A549 (cell line): ENCODE data around the gene ATL2. TPM values are rescaled to one million over a fixed set of nuclear protein-coding genes. Genes with fewer than 3 reads are reported as not detected.

ENCODE experiments used
- ATAC-seq, 2 experiments: fragments of 200-7000 bp in 1 of 2; fragments of >200 bp in 1 of 2; cut with Nextera tagmentation in 1 of 2; cut with Tn5 transposase in 1 of 2; 3 replicates each; pipeline versions ENCODE4 v1.8.0 to v1.9.1; 2018 to 2020; ENCODE audit warnings: mild to moderate bottlenecking in 1 of 2, moderate library complexity in 1 of 2
- CTCF ChIA-PET: fragments of 300-600 bp; sonication (Branson Sonifier 250); formaldehyde crosslinking; extraction: SDS; loops from one replicate; lab custom pipeline; 2021; ENCODE audit warnings: antibody characterized with exemption, inconsistent platforms; lab: Yijun Ruan, JAX
- POLR2A ChIA-PET: fragments of 350-600 bp; formaldehyde crosslinking; extraction: SDS; loops from one replicate; lab custom pipeline; 2021; ENCODE audit warnings: antibody characterized with exemption, inconsistent platforms; lab: Yijun Ruan, JAX
- DNase-seq, 2 experiments: peaks; one replicate each; pipeline versions ENCODE4 v3.0.0 to v3.0.0-alpha.2; 2011 to 2016; ENCODE audit warnings: low read depth in 1 of 2, low spot score in 1 of 2
- FAIRE-seq: peaks from 2 replicates; lab custom pipeline; 2011; peaks lifted over from hg19 to GRCh38; lab: Jason Lieb, UNC
- H3K27ac ChIP-seq, 2 experiments: fragments of >200 bp; sonication (Bioruptor Twin); formaldehyde crosslinking; 3 replicates each; pipeline ENCODE4 v1.5.1; 2016 to 2017
- H3K4me1 ChIP-seq: fragments of >200 bp; sonication (Bioruptor Twin); formaldehyde crosslinking; 3 replicates; pipeline ENCODE4 v1.6.1; 2016
- H3K4me2 ChIP-seq: fragments of >200 bp; sonication (Bioruptor Twin); formaldehyde crosslinking; 3 replicates; pipeline ENCODE4 v1.6.1; 2016
- H3K4me3 ChIP-seq: fragments of >200 bp; sonication (Bioruptor Twin); formaldehyde crosslinking; 3 replicates; pipeline ENCODE4 v1.5.1; 2016
- H3K9me3 ChIP-seq: fragments of >200 bp; sonication (Bioruptor Twin); formaldehyde crosslinking; 3 replicates; pipeline ENCODE4 v1.6.1; 2016
- CBX2 ChIP-seq: fragments of 200-600 bp; sonication (generic); IDR thresholded peaks from 2 replicates; pipeline ENCODE4 v1.6.1; 2016; ENCODE audit warnings: low read depth, mild to moderate bottlenecking, borderline replicate concordance
- CBX8 ChIP-seq: fragments of 200-600 bp; sonication (generic); IDR thresholded peaks from 2 replicates; pipeline ENCODE4 v1.6.1; 2016
- CHD2 ChIP-seq: fragments of 150-350 bp; IDR thresholded peaks from 2 replicates; pipeline ENCODE4 v1.6.1; 2014; ENCODE audit warnings: low read length; ENCODE audit not compliant: partially characterized antibody
- ESRRA ChIP-seq: fragments of 150-350 bp; IDR thresholded peaks from 2 replicates; pipeline ENCODE4 v1.6.1; 2014; ENCODE audit warnings: mild to moderate bottlenecking, low read length, borderline replicate concordance
- FOSL2 ChIP-seq, 2 experiments: fragments of 450-650 bp in 1 of 2; fragments of >200 bp in 1 of 2; sonication (Bioruptor Twin) in 1 of 2; formaldehyde crosslinking; IDR thresholded peaks; 2 replicates each; pipeline versions ENCODE4 v1.5.0 to v1.6.1; 2016 to 2020; ENCODE audit warnings: mild to moderate bottlenecking in 1 of 2, moderate library complexity in 1 of 2
- FOXS1 ChIP-seq: fragments of 250-450 bp; sonication (Bioruptor Pico); IDR thresholded peaks from 2 replicates; pipeline ENCODE4 v1.5.0; 2020; ENCODE audit warnings: mild to moderate bottlenecking, moderate library complexity
- HDAC2 ChIP-seq: fragments of 200-600 bp; sonication (generic); IDR thresholded peaks from 2 replicates; pipeline ENCODE4 v1.6.1; 2016
- HEYL ChIP-seq: fragments of 250-450 bp; sonication (Bioruptor Pico); IDR thresholded peaks from 2 replicates; pipeline ENCODE4 v1.8.0; 2021; ENCODE audit warnings: mild to moderate bottlenecking, moderate library complexity
- HOXA7 ChIP-seq: fragments of 250-450 bp; sonication (Bioruptor Pico); IDR thresholded peaks from 2 replicates; pipeline ENCODE4 v1.5.0; 2020; ENCODE audit warnings: mild to moderate bottlenecking, moderate library complexity
- JUN ChIP-seq, 2 experiments: fragments of >200 bp; sonication (Bioruptor Twin); formaldehyde crosslinking; IDR thresholded peaks; 2 replicates in 1 of 2; 3 replicates in 1 of 2; pipeline ENCODE4 v1.6.1; 2016 to 2017
- JUNB ChIP-seq: fragments of >200 bp; sonication (Bioruptor Twin); formaldehyde crosslinking; IDR thresholded peaks from 2 replicates; pipeline ENCODE4 v1.6.1; 2016
- NR3C1 ChIP-seq: fragments of >200 bp; sonication (Bioruptor Twin); formaldehyde crosslinking; IDR thresholded peaks from 3 replicates; pipeline ENCODE4 v1.6.1; 2017
- RAD21 ChIP-seq, 2 experiments: fragments of >200 bp in 1 of 2; sonication (Bioruptor Twin) in 1 of 2; formaldehyde crosslinking in 1 of 2; IDR thresholded peaks in 1 of 2; conservative IDR thresholded peaks in 1 of 2; 2 replicates in 1 of 2; 3 replicates in 1 of 2; pipeline ENCODE4 v1.6.1; 2012 to 2018; ENCODE audit warnings: inconsistent platforms in 1 of 2
- WGBS: methylation state at CpG from one replicate; pipeline ENCODE4 v1.1.6; 2017; ENCODE audit errors: missing lambda C conversion rate; 5-methylcytosine and 5-hydroxymethylcytosine counted together
- polyA plus RNA-seq, 4 experiments: library from polyadenylated mRNA; depleted of rRNA in 3 of 4; stranded (reverse); fragments of >200 nt; fragmentation: RNase III in 1 of 4; extraction: RNeasy Plus Mini Kit Qiagen cat#74134 plus additional on column Dnase treatment in 1 of 4; gene quantifications; 2 replicates in 3 of 4; 3 replicates in 1 of 4; pipeline ENCODE4 v1.2.3, GENCODE V29; 2011 to 2017
- TF ChIP-seq, protein P1 (sequence below): fragments of 450-650 bp; IDR thresholded peaks from 2 replicates; pipeline ENCODE4 v1.6.1; 2014; ENCODE audit warnings: antibody characterized with exemption
- TF ChIP-seq, protein P2 (sequence below): fragments of 250-450 bp; sonication (Bioruptor Pico); IDR thresholded peaks from 2 replicates; pipeline ENCODE4 v1.5.0; 2020; ENCODE audit warnings: low read depth, mild to moderate bottlenecking, moderate library complexity
- TF ChIP-seq, protein P3 (sequence below): fragments of >200 bp; sonication (Bioruptor Twin); formaldehyde crosslinking; IDR thresholded peaks from 2 replicates; pipeline ENCODE4 v1.6.1; 2016
- TF ChIP-seq, protein P4 (sequence below): IDR thresholded peaks from 2 replicates; pipeline ENCODE4 v1.6.1; 2012

ATL2 gene
- polyA plus RNA-seq, 2 of the 4 experiments (the other 2 are of a cell fraction): 77.6 to 85.3 TPM

DNA sequence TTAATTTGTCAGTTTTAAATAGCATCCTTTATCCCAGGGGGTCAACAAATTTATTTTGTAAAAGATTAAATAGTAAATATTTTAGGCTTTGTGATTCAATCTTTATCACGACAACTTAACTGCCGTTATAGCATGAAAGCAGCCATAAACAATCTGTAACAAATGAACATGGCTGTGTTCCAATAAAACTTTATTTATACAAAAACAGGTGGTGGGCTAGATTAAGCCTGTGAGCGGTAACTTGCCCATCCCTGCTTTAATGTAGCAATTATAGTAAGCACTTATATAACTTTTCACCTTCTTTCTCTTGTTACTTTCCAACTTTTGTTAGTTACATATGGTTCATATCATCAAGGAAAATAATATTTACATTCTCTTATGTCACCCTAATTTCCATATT lies 121.9 kb downstream of the ATL2 start:
- no peak for DNase-seq
- 87% methylated on average over 3 of the region's 3 CpGs for WGBS
- FAIRE-seq: no peak
- Histone ChIP-seq H3K27ac (no peak overlapping the region), H3K9me3 (no peaks in the 10 kb centered on the region), H3K4me3 (no peak overlapping the region), H3K4me1 (no peaks in the 10 kb centered on the region), H3K4me2 (no peak overlapping the region)
- CTCF ChIA-PET: no interaction called here
- TF ChIP-seq, protein P1, sequence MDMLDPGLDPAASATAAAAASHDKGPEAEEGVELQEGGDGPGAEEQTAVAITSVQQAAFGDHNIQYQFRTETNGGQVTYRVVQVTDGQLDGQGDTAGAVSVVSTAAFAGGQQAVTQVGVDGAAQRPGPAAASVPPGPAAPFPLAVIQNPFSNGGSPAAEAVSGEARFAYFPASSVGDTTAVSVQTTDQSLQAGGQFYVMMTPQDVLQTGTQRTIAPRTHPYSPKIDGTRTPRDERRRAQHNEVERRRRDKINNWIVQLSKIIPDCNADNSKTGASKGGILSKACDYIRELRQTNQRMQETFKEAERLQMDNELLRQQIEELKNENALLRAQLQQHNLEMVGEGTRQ: no peak
- TF ChIP-seq ESRRA (no peak), CHD2 (no peak), JUN (IDR thresholded peaks at IDR 0.05) (no peak), RAD21 (conservative IDR thresholded peaks at IDR 0.05 in 1 of 2, IDR thresholded peaks at IDR 0.05 in 1 of 2) (no peak), CBX8 (no peak), CBX2 (no peak), FOXS1 (CRISPR knock-in tag) (no peak), HDAC2 (no peak)
- TF ChIP-seq, protein P2, sequence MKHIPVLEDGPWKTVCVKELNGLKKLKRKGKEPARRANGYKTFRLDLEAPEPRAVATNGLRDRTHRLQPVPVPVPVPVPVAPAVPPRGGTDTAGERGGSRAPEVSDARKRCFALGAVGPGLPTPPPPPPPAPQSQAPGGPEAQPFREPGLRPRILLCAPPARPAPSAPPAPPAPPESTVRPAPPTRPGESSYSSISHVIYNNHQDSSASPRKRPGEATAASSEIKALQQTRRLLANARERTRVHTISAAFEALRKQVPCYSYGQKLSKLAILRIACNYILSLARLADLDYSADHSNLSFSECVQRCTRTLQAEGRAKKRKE: no peak
- POLR2A ChIA-PET: no interaction called here
- ATAC-seq: no peak

DNA sequence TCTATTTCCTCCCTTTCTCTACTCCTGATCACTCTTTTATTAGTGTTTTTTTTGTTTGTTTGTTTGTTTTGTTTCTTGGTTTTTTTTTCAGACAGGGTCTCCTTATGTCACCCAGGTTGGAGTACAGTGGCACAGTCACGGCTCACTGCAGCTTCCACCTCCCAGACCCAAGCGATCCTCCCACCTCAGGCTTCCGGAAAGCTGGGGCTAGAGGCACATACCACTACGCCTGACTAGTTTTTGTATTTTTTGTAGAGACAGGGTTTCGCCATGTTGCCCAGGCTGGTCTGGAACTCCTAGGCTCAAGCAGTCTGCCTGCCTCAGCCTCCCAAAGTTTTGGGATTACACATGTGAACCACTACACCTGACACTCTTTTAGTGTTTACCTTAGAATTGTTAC lies 122.3 kb downstream of the ATL2 start:
- ChIA-PET CTCF (no interaction called here), POLR2A (no interaction called here)
- TF ChIP-seq, protein P3, sequence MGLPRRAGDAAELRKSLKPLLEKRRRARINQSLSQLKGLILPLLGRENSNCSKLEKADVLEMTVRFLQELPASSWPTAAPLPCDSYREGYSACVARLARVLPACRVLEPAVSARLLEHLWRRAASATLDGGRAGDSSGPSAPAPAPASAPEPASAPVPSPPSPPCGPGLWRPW: no peak
- WGBS: 77% methylated on average over 5 of the region's 5 CpGs
- H3K4me1 ChIP-seq: no peaks in the 10 kb centered on the region
- H3K27ac ChIP-seq: no peak overlapping the region
- H3K4me3 ChIP-seq: no peak overlapping the region
- H3K4me2 ChIP-seq: no peak overlapping the region
- ATAC-seq: no peak
- FAIRE-seq: no peak
- no peak for DNase-seq
- no peaks in the 10 kb centered on the region for H3K9me3 ChIP-seq

DNA sequence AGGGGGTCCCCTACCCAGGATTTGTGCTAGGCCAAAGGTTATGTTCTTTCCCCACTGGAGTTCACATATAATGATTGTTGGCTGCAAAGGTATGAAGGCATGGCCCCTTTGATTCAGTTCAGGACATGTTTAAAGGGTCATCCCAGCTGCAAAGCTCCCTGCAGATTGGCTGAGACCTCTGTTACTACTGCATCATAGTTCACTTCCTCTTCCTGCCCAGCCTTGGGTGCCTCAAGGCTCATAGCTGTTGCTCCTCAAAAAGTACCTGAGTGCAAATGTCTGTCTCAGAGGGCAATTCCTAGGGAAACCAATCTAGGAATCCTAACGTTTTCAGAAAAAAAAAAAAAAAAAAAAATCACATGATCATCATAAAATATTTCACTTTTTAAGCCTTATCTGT lies 125.1 kb downstream of the ATL2 start:
- ChIA-PET CTCF (interaction anchor here (0.7 to 1.1 kb wide), 3 partner anchors 27 to 270 kb away, joined by 3 to 4 read pairs (median 3); no protein-coding TSS in a partner anchor), POLR2A (no interaction called here)
- Histone ChIP-seq H3K9me3 (no peaks in the 10 kb centered on the region), H3K4me3 (no peak overlapping the region), H3K4me1 (no peaks in the 10 kb centered on the region), H3K4me2 (no peak overlapping the region), H3K27ac (no peak overlapping the region)
- no peak for ATAC-seq
- DNase-seq: no peak
- WGBS: 6% methylated on average over 1 of the region's 1 CpG
- no peak for TF ChIP-seq ESRRA
- TF ChIP-seq, protein P2: no peak
- no peak for TF ChIP-seq JUNB
- TF ChIP-seq, protein P3: no peak
- no peak for TF ChIP-seq HOXA7
- TF ChIP-seq, protein P4, sequence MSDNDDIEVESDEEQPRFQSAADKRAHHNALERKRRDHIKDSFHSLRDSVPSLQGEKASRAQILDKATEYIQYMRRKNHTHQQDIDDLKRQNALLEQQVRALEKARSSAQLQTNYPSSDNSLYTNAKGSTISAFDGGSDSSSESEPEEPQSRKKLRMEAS: no peak
- TF ChIP-seq FOSL2 (IDR thresholded peaks at IDR 0.05): no peak
- TF ChIP-seq FOSL2 (CRISPR knock-in tag; IDR thresholded peaks at IDR 0.05): no peak
- TF ChIP-seq NR3C1: no peak
- FAIRE-seq: no peak

DNA sequence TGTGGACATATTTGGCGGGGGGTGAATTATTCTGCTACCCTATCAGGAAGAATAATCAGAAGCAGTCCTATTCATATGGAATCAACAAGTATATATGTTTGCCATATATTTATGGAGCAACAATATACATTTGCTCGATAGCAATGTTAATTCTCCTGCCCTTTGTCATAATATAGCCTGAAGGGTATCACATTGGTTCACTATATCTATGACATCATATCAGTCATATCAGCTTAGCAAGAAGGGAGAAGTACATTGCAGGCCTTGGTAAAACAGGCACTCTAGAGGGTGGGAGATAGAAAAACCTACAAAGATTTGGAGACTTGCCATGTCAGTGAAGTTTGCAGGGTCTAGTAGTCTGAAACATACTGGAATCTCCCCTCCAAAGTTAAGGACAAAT lies 128.4 kb downstream of the ATL2 start:
- H3K4me3 ChIP-seq: no peak overlapping the region
- ChIA-PET CTCF (interaction anchor here (0.6 to 2.0 kb wide), 7 partner anchors 9 to 256 kb away, joined by 3 to 10 read pairs (median 3); no protein-coding TSS in a partner anchor), POLR2A (no interaction called here)
- H3K27ac ChIP-seq: no peak overlapping the region
- FAIRE-seq (no peak), ATAC-seq (no peak), DNase-seq (no peak)
- H3K4me1 ChIP-seq: no peaks in the 10 kb centered on the region
- no peaks in the 10 kb centered on the region for H3K9me3 ChIP-seq
- H3K4me2 ChIP-seq: no peak overlapping the region
- WGBS: 60% methylated on average over 2 of the region's 2 CpGs
- no peak for TF ChIP-seq HEYL (CRISPR knock-in tag)
